ENCODE measurements around the gene PDZD4. TPM values are rescaled to one million over a fixed set of nuclear protein-coding genes. Genes with fewer than 3 reads are reported as not detected.

PDZD4 gene
- total and polyA plus RNA-seq, 2 of the 4 experiments (the other 2 are of a cell fraction): under 0.01 to 0.38 TPM

- Histone ChIP-seq H4K8ac (ENCODE audit: low read depth in 2 of 2, low read length in 2 of 2) (no peak overlapping the region), H2BK5ac (ENCODE audit: low read depth, low read length, poor library complexity, severe bottlenecking) (no peak overlapping the region), H3K4me3 (ENCODE audit: insufficient read depth, low read depth, low read length) (no peak overlapping the region), H4K5ac (ENCODE audit: low read depth, low read length) (no peak overlapping the region), H3K23ac (ENCODE audit: low read depth, low read length) (no peak overlapping the region), H2BK20ac (ENCODE audit: low read depth, low read length) (no peak overlapping the region), H3K4ac (ENCODE audit: low read depth, low read length) (no peak overlapping the region), H3K56ac (ENCODE audit: extremely low read depth, insufficient read depth, low read length) (no peak overlapping the region), H3K9me3 (ENCODE audit: control insufficient read depth, insufficient read depth, low read length) (peaks cover 2% of the 10 kb centered on the region; the same call in 1 of the 2 replicates), H2BK120ac (ENCODE audit: low read depth, low read length) (no peak overlapping the region), H2AK5ac (ENCODE audit: low read depth, low read length) (no peak overlapping the region), H4K91ac (ENCODE audit: insufficient read depth, low read depth, low read length) (no peak overlapping the region), H3K27me3 (ENCODE audit: control insufficient read depth, insufficient read depth, low read length) (no peaks in the 10 kb centered on the region), H3K27ac (ENCODE audit: insufficient read depth, low read length) (no peak overlapping the region), H4K20me1 (ENCODE audit: insufficient read depth, low read length) (no peaks in the 10 kb centered on the region), H3K9me1 (ENCODE audit: insufficient read depth, low read length) (peaks cover 6% of the 10 kb centered on the region; the same call in 1 of the 2 replicates), H3K9ac (ENCODE audit: low read depth, low read length) (no peak overlapping the region), H2AFZ (replicated peaks; ENCODE audit: low read length, poor library complexity) (no peak overlapping the region), H3K4me2 (ENCODE audit: low read depth, low read length) (no peak overlapping the region), H3K4me1 (ENCODE audit: control insufficient read depth, insufficient read depth, low read length) (peaks cover 4% of the 10 kb centered on the region; the same call in 1 of the 2 replicates), H2AK9ac (replicated peaks; ENCODE audit: low read depth, low read length, poor library complexity) (peak overlapping the region; percentile 28), H3K79me1 (ENCODE audit: low read depth in 1 of 2, low read length in 2 of 2) (peaks cover 4 to 25% of the 10 kb centered on the region in 2 experiments; a peak in 3 of 4 replicates), H3K36me3 (ENCODE audit: control insufficient read depth, insufficient read depth, low read length) (peaks cover 18% of the 10 kb centered on the region), H3K14ac (replicated peaks; ENCODE audit: low read depth, low read length) (no peak overlapping the region), H2BK15ac (ENCODE audit: low read depth, low read length) (no peak overlapping the region), H3K18ac (ENCODE audit: low read depth, low read length) (no peak overlapping the region)
- ATAC-seq (ENCODE audit: low read depth): no peak
- in situ Hi-C loops (cut with MboI; ENCODE audit: low sequenced_read_pairs) (loop anchor here (5.0 kb wide), 1 partner anchor 120 kb away; no protein-coding TSS in a partner anchor), dilution Hi-C loops (cut with HindIII; ENCODE audit: low sequenced_read_pairs, unreplicated experiment) (no loop called here), intact Hi-C loops (cut with micrococcal nuclease) (no loop called here)
- POLR2A ChIA-PET (ENCODE audit: unreplicated experiment): no interaction called here
- TF ChIP-seq NFE2L2 (IDR thresholded peaks at IDR 0.05; ENCODE audit: low read depth, low read length) (no peak), SMC3 (IDR thresholded peaks at IDR 0.05; ENCODE audit: low read depth, low read length) (no peak), ELK1 (IDR thresholded peaks at IDR 0.05; ENCODE audit: borderline replicate concordance, low read depth, low read length) (no peak), POLR2A (IDR thresholded peaks at IDR 0.05; ENCODE audit: low read depth, low read length) (no peak), BHLHE40 (IDR thresholded peaks at IDR 0.05; ENCODE audit: low read depth, low read length) (no peak), CHD1 (IDR thresholded peaks at IDR 0.05; ENCODE audit: low read depth, low read length) (no peak)
- TF ChIP-seq, protein P1, sequence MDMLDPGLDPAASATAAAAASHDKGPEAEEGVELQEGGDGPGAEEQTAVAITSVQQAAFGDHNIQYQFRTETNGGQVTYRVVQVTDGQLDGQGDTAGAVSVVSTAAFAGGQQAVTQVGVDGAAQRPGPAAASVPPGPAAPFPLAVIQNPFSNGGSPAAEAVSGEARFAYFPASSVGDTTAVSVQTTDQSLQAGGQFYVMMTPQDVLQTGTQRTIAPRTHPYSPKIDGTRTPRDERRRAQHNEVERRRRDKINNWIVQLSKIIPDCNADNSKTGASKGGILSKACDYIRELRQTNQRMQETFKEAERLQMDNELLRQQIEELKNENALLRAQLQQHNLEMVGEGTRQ (IDR thresholded peaks at IDR 0.05; ENCODE audit: low read depth, low read length): no peak
- 94% methylated on average over 5 of the region's 15 CpGs; no CpG with 5 or more reads in 1 of the 2 experiments for WGBS, 2 experiments (ENCODE audit: extremely low coverage in 2 of 2, insufficient read length in 1 of 2)
- no TSS peak for BruUV-seq (replicated peaks)
- no peak for DNase-seq
- CTCF ChIA-PET: no interaction called here
These were observed 32.8 kb downstream of the PDZD4 start for GRCh38 chrX:153797415-153798015.

All from IMR-90 (cell line).